Activated CD8-positive, alpha-beta memory T cell treated with anti-CD3 and anti-CD28 coated beads for 4 hours (primary cell): Measurements from ENCODE around the gene MXRA8.
A peak's percentile ranks its signal among the peaks of the same experiment; 100 is the strongest.
"Not testable (repeated sequence)": the region's sequence is repeated elsewhere in the genome, so short reads cannot be mapped to it uniquely, and the experiment has no call there.

Experiments
- DNase-seq, 2 donors: peaks; one replicate each; pipeline ENCODE4 v3.0.0-alpha.2; 2020; ENCODE audit warnings: low read depth in 2 of 2

MXRA8 gene

DNA sequence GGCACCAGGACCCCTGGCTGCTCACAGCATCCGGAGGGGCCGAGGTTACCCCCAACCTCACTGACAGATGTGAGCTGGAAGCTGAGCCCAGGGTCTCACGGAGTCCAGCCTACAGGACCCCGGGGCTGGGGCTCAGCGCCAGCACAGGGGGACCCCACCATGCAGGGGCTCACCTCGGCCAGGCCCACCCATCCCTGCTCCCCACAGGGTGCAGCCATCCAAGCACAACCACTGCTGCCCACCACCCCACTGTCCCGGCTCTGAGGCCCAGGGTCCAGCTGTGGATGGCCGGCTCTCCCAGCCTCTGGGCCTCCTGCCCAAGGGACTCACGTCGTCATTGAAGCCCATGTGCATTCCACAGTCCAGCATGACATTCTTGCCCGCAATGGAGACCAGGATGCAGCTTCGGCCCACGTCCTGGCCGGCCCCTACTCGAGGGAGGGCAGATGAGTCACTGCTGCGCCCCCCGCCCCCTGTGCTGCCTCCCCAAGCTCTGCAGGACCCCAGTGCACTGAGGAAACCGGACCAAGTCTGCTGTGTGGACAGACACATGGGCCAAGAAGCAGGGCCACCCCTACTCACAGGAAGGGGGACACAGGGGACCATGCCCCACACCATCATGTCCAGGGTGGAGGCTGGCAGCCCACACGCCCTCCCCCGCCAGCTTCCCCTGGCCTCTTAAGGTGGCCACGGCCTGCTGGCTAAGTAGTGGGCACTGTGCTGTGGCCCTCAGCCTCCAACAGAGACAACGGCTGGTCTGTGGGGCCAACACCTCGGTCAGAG, 37.5 kb downstream of the MXRA8 start:
- DNase-seq: no peak

- DNase-seq: no peak
Observed at GRCh38 chr1:1319646-1319941, 38.8 kb downstream of the MXRA8 start.

DNA sequence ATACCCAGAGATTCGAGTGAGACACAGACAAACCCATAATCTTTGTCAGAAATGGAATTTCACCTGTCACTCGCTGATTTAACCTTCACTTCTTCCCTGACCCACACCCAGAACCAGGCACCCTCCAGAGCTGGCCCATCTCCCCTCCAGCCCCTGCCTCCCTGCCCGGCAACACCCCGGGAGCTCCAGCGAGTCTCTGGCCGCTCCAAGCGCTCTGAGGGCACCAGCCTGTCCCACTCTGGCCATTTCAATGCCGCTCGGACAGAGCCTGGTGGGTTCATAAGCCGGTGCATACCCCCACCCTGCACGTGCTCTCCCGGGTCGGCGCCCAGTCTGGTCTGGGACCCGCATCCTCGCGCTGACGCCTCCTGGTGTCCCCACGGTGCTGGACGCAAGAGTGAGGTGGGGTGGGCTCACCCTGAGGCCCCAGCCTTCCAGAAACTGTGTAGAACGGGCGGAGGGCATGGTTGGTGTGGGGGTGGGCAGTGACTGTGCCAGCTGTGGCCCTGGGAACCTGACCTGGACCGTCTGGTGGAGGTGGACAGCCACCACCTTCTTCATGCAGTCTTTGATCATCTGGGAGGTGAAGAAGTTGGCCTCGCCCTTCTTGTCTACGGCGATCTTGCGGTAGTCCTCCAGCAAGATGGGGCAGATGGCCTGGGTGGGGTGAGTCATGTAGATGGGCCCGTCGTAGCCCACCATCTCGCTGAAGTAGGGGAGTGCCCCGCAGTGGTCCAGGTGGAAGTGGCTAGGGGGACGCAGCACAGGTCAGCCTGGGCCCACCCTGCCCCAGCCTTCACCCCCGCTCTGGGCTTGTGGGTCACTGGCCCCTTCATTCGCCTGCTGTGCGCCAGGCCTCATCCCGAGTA, 39.3 kb downstream of the MXRA8 start:
- no peak for DNase-seq

DNA sequence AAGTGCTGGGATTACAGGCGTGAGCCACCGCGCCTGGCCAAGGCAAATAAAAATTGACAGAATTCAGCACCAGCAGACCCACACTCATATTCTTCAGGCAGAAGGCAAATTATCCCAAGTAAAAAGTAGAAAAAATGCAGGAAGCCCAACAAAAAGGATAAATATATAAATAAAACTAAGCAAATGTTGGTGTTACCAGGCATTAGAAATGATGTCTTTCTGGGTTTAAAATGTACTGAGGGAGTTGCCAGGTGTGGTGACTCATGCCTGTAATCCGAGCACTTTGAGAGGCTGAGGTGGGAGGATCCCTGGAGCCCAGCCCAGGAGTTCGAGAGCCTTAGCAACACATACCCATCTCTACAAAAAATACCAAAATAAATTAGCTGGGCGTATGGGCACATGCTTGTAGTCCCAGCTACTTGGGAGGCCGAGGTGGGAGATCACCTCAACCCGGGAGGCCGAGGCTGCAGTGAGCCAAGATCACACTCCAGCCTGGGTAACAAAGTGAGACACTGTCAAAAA, 40.2 kb downstream of the MXRA8 start:
- no peak for DNase-seq

DNA sequence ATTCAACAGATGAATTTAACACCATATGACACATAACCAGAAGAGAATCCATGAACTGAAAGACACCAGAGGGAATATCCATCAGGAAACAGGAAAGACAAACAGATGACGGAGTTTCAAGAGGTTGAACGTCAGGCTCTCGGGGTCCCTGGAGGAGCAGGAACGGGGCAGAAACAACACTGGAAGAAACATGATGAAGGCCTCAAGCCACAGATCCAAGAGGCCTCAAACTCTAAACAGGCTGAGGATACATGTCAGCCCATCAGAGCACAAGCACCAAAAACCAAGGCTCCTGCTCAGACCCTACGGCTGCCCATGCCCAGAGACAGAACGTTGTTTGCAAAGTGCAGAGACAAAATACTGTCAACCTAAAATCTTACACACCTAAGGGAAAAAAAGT, 40.9 kb downstream of the MXRA8 start:
- DNase-seq: no peak

GRCh38 chr1:1316199-1316598, 42.2 kb downstream of the MXRA8 start:
- not testable (repeated sequence) for DNase-seq

GRCh38 chr1:1315435-1315954, 42.9 kb downstream of the MXRA8 start:
- DNase-seq: no peak

DNA sequence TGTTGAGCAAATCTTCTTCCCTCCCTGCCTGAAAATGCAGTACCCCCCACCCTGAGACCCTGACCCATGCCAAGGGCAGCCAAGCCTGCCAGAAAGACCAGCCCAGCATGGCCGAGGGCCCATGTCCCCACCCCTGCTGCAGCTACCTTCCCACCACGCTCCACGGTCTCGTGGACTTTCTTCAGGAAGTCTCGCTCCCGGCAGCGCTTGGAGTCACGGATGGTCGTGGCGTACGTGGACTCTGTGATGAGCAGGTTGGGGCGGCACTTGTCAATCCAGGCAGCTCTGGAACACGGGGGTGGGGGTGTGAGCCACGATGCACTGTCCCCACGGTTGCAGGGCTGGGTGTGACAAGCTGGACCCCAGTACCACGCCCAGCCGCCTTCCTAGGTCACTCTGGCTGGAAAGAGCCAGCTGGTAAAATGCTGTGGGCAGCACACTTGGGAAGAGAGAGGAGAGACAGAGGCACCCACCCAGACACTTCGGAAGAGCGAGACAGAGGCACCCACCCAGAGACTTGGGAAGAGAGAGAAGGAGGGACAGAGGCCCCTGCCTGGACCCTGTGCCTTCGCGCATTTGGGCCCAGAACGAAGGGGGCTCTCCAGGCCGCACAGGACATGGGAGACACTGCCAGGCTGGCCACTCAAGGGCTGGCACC, 43.5 kb downstream of the MXRA8 start:
- DNase-seq: no peak

- DNase-seq: no peak
Observed at GRCh38 chr1:1314237-1314586, 44.1 kb downstream of the MXRA8 start.

GRCh38 chr1:1313500-1314236, 44.7 kb downstream of the MXRA8 start:
- no peak for DNase-seq

GRCh38 chr1:1312450-1313314, 45.7 kb downstream of the MXRA8 start:
- DNase-seq: no peak

DNA sequence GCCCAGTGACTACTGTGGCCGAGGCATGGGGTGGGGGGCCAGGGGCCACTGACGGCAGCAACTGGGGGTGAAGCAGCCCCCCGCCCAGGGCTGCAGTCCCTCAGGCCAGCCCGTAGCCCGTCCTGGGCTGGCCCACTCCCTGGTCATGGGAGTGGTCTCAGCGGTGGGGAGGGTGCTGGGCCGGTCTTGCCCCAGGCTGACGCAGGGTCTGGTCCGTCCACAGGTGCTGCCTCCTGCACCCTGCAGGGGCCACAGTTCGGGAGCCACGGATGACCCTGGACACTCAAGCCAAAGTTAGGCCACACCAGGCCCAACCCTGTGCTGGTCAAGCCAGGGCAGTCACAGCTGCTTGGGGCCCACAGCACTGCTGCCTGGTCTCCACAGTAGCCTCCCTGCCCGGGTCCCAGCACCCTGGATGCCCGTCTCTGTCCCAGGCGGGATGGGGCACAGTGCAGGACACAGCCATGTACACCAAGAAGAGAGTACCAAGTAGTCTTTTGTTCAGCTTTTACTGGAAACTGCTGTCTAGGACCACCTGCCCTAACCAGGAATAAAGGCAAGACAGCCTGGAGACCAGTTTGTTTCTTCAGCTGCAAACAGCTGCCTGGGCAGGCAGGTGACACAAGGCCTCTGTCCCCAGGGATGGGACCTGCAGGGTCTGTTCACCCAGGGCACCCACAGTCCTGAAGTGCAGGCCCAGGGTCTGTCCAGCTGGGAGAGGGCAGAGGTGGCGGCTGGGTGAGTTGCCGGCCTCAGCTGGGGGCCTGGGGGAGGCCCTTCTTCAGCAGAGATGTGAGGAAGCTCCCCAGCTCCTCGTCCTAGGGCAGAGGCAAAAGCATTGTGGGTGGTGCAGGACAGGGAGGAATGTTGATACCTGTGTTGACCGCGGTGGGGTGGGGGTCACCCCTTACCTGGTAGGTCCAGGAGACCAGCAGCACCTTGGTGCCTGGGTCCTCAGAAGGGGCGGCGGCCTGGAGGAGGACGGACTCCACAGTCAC, 46.9 kb downstream of the MXRA8 start:
- DNase-seq: no peak

DNA sequence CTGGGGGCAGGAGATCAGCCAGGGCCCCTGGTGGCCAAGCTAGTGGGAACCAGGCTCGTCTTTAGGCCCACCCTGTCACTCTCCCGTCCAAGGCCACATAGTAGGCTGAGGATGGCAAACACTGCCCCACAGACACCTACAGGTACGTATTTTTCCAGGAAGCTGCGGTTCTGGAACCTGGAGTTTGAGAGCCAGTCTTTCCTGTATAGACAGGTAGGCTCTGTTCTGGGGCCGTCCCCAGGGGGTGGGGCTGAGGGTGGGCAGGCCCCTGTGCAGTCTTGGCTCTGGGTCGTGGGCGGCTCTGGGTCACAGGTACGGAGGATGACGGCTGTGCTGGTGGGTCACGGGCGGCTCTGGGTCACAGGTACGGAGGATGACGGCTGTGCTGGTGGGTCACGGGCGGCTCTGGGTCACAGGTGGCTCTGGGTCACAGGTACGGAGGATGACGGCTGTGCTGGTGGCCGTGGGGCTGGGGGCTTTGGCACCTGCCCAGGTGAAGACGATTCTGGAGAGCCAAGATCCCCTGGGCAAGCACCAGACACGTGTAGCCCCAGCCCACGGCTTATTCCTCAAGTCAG, 47.8 kb downstream of the MXRA8 start:
- DNase-seq: no peak

- DNase-seq: no peak
Observed at GRCh38 chr1:1310109-1310385, 48.3 kb downstream of the MXRA8 start.

GRCh38 chr1:1309251-1310108, 48.9 kb downstream of the MXRA8 start:
- DNase-seq: no peak

DNA sequence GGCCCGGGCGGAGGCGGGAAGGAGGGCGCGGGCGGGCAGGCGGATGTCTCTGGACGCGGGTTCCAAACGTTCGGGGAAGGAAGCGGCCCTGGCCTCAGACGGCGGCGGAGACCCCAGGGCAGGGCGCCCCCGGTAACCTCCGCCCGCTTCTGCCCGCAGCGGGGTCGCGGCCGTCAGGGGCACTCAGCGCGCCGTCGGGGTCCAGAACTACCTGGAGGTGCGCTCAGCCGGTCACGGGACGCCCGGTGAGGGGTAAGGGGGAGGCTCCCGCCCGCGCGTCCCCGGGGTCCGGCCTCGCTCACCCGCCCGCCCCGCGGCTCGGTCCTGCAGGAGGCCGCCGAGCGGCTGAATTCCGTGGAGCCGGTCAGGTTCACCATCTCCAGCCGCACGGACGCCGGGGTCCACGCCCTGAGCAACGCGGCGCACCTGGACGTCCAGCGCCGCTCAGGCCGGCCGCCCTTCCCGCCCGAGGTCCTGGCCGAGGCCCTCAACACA, 49.6 kb downstream of the MXRA8 start:
- DNase-seq: no peak

GRCh38 chr1:1307923-1308755, 50.2 kb downstream of the MXRA8 start, which contains the start of the genes ACAP3 and PUSL1:
ACAP3 (minus strand) TSS chr1:1307930; CDS start chr1:1307815, 115 bp downstream.
PUSL1 (plus strand) TSS chr1:1308597; CDS start chr1:1308644, 47 bp downstream.
- DNase-seq: peak; percentile 73 to 77
